K562 (cell line): ENCODE data around the gene INHBC. TPM values are rescaled to one million over a fixed set of nuclear protein-coding genes. Genes with fewer than 3 reads are reported as not detected.

ENCODE experiments used
- ARID3A ChIP-seq: IDR thresholded peaks from 2 replicates; pipeline ENCODE4 v1.6.1; 2012; ENCODE audit warnings: low read depth, low read length, improper control_type of control experiment, borderline replicate concordance
- ATF6 ChIP-seq: sonication (generic); formaldehyde crosslinking; IDR thresholded peaks from 2 replicates; pipeline ENCODE4 v1.4.0; 2020; ENCODE audit warnings: mild to moderate bottlenecking, missing genetic modification reagents
- CC2D1A ChIP-seq: fragments of 450-650 bp; IDR thresholded peaks from 2 replicates; pipeline ENCODE4 v1.6.1; 2017; ENCODE audit warnings: mild to moderate bottlenecking
- CTCFL ChIP-seq: IDR thresholded peaks from 2 replicates; pipeline ENCODE4 v1.6.1; 2011; ENCODE audit warnings: borderline replicate concordance, low read depth, mild to moderate bottlenecking, moderate library complexity, low read length; ENCODE audit not compliant: insufficient read depth, poor library complexity, severe bottlenecking
- ETV6 ChIP-seq, 3 experiments: fragments of 150-350 bp in 1 of 3; sonication (generic) in 1 of 3; formaldehyde crosslinking in 1 of 3; IDR thresholded peaks; 2 replicates each; pipeline versions ENCODE4 v1.6.1 to v1.8.0; 2014 to 2022; ENCODE audit warnings: borderline replicate concordance in 2 of 3, low read depth in 2 of 3, antibody characterized with exemption in 1 of 3, low read length in 1 of 3, mild to moderate bottlenecking in 1 of 3, missing genetic modification reagents in 1 of 3
- HBP1 ChIP-seq: fragments of 450-650 bp; formaldehyde crosslinking; IDR thresholded peaks from 2 replicates; pipeline ENCODE4 v1.4.0; 2022; ENCODE audit warnings: missing genetic modification characterization
- HMBOX1 ChIP-seq: sonication (generic); IDR thresholded peaks from 2 replicates; pipeline ENCODE4 v1.6.1; 2016
- KLF1 ChIP-seq: fragments of 450-650 bp; IDR thresholded peaks from 2 replicates; pipeline ENCODE4 v1.6.1; 2016; ENCODE audit warnings: missing genetic modification characterization, missing compliant biosample characterization
- NCOA1 ChIP-seq: fragments of 450-650 bp; IDR thresholded peaks from 2 replicates; pipeline ENCODE4 v1.6.1; 2016; ENCODE audit warnings: low read depth
- PTTG1 ChIP-seq: fragments of 450-650 bp; IDR thresholded peaks from 2 replicates; pipeline ENCODE4 v1.6.1; 2016; ENCODE audit warnings: low read depth, mild to moderate bottlenecking, missing genetic modification characterization, missing compliant biosample characterization
- TAF1 ChIP-seq: IDR thresholded peaks from 2 replicates; pipeline ENCODE4 v1.6.1; 2011; ENCODE audit warnings: mild to moderate bottlenecking, low read length, moderate library complexity; ENCODE audit not compliant: insufficient read depth, control insufficient read depth, severe bottlenecking; ENCODE audit errors: extremely low read depth
- ZNF740 ChIP-seq, 3 experiments: fragments of 200-800 bp in 1 of 3; sonication (Bioruptor generic) in 1 of 3; sonication (generic) in 1 of 3; formaldehyde crosslinking in 1 of 3; IDR thresholded peaks; 2 replicates each; pipeline versions ENCODE4 v1.6.1 to v1.8.0; 2016 to 2022; ENCODE audit warnings: mild to moderate bottlenecking in 2 of 3, missing compliant biosample characterization in 2 of 3, missing genetic modification characterization in 2 of 3, missing genetic modification reagents in 1 of 3
- polyA plus RNA-seq, 8 experiments: library from polyadenylated mRNA; depleted of rRNA in 4 of 8; stranded (reverse) in 5 of 8; unstranded in 3 of 8; fragments of >200 nt; fragmentation: Nextera tagmentation in 2 of 8; fragmentation: Illumina TruSeq in 1 of 8; extraction: Ambion mirVana in 2 of 8; extraction: Trizol in 1 of 8; gene quantifications; 2 replicates each; pipeline versions ENCODE4 v1.2.1 to v1.2.3, GENCODE V29; 2011 to 2014; ENCODE audit warnings: inconsistent platforms in 1 of 8, missing spikeins in 1 of 8
- total RNA-seq, 7 experiments: library from RNA; depleted of rRNA in 6 of 7; stranded (reverse); fragments of >200 nt in 6 of 7; fragmentation: Illumina TruSeq in 2 of 7; extraction: Trizol in 2 of 7; gene quantifications; 2 replicates each; pipeline versions ENCODE4 v1.2.1 to v1.2.3, GENCODE V29; 2011 to 2021; ENCODE audit warnings: low replicate concordance in 1 of 7

Gene INHBC
- total and polyA plus RNA-seq, 9 of the 15 experiments (the other 6 are each of a cell fraction or from before 2014, with no cell fraction given) = 0.07 to 0.24 (median 0.15) TPM; not detected in 4

GRCh38 chr12:57477710-57478681 is 43.4 kb downstream of the INHBC start (continued):
- TF ChIP-seq ZNF740 (CRISPR knock-in tag; IDR thresholded peaks at IDR 0.05) = no peak
- TF ChIP-seq ZNF740 (tag; IDR thresholded peaks at IDR 0.05) = no peak
- TF ChIP-seq PTTG1 (tag) = no peak
- TF ChIP-seq KLF1 = no peak
- TF ChIP-seq ARID3A = no peak
- no peak for TF ChIP-seq HMBOX1
- peak; percentile 80; the same call in 1 of the 2 replicates for TF ChIP-seq CC2D1A
- TF ChIP-seq ETV6 (IDR thresholded peaks at IDR 0.05; ENCODE audit: borderline replicate concordance in 1 of 2, low read depth in 2 of 2, low read length in 1 of 2) = 0 out of 4 replicates have a peak, but pooled peaks of 1 of the 2 experiments have one; percentile 32
- no peak for TF ChIP-seq ETV6 (CRISPR knock-in tag; IDR thresholded peaks at IDR 0.05; ENCODE audit: borderline replicate concordance)
- TF ChIP-seq ATF6 (CRISPR knock-in tag) = no peak
- TF ChIP-seq NCOA1 = no peak
- TF ChIP-seq TAF1 = peak; percentile 19
- no peak for TF ChIP-seq HBP1 (CRISPR knock-in tag)
- no peak for TF ChIP-seq CTCFL
